AG20443 (cell line): ENCODE measurements around the gene NTM.
"Not testable (repeated sequence)": the region's sequence is repeated elsewhere in the genome, so short reads cannot be mapped to it uniquely, and the experiment has no call there.

Experiments
- DNase-seq: peaks from one replicate; pipeline ENCODE4 v3.0.0; 2012; ENCODE audit warnings: low spot score, mixed read lengths

Gene NTM

GRCh38 chr11:132357811-132358572 is 987.6 kb downstream of the NTM start:
- DNase-seq, result no peak

- no peak for DNase-seq
Measured at GRCh38 chr11:132358573-132358953, 988.1 kb downstream of the NTM start.

- no peak for DNase-seq
Measured at GRCh38 chr11:132361011-132361550, 990.7 kb downstream of the NTM start.

GRCh38 chr11:132365650-132366049 is 995.2 kb downstream of the NTM start:
- DNase-seq, result no peak

GRCh38 chr11:132367293-132367692 is 996.9 kb downstream of the NTM start:
- DNase-seq, result no peak

- not testable (repeated sequence) for DNase-seq
Measured at GRCh38 chr11:132370114-132370513, 999.7 kb downstream of the NTM start.

GRCh38 chr11:132373405-132374143 is 1003.2 kb downstream of the NTM start:
- DNase-seq, result no peak

GRCh38 chr11:132379540-132379939 is 1009.1 kb downstream of the NTM start:
- DNase-seq, result no peak
